GM10248 (cell line): ENCODE data around the gene CEACAM18.

Experiments used
- CTCF ChIA-PET: fragments of 300-600 bp; sonication (Branson Sonifier 250); formaldehyde crosslinking; extraction: SDS; loops from one replicate; lab custom pipeline; 2021; ENCODE audit warnings: antibody characterized with exemption; lab: Yijun Ruan, JAX
- POLR2A ChIA-PET: fragments of 350-650 bp; sonication (Branson Sonifier 250); formaldehyde crosslinking; extraction: SDS; loops from one replicate; lab custom pipeline; 2020; ENCODE audit warnings: antibody characterized with exemption; lab: Yijun Ruan, JAX
- DNase-seq: peaks from one replicate; pipeline ENCODE4 v3.0.0; 2012; ENCODE audit errors: extremely low spot score
- CTCF ChIP-seq: IDR thresholded peaks from 2 replicates; pipeline ENCODE4 v1.5.1; 2012; ENCODE audit warnings: mild to moderate bottlenecking, low read depth; ENCODE audit errors: extremely low read depth, missing control alignments, control extremely low read depth

Gene CEACAM18

GRCh38 chr19:51478381-51479234, at the start of gene CEACAM18:
CEACAM18 (plus strand) TSS chr19:51478539.
- POLR2A ChIA-PET: no interaction called here
- no peak for DNase-seq
- no peak for TF ChIP-seq CTCF
- CTCF ChIA-PET: interaction anchor here (11.7 kb wide), 1 partner anchor 182 kb away, joined by 250 read pairs; no protein-coding TSS in a partner anchor

DNA sequence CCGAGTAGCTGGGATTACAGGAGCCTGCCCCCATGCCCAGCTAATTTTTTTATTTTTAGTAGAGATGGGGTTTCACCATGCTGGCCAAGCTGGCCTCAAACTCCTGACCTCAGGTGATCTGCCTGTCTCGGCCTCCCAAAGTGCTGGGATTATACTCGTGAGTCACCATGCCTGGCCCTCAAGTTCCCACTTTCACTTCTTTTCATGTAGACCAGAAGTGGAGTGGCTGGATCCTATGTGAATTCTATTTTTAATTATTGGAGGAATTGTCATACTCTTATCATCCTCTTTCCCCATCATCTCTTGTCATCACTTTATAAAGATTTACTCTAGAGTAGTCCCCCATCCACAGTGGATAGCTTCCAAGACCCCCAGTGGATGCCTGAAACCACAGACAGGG, 48.1 kb upstream of the CEACAM18 start:
- no peak for TF ChIP-seq CTCF
- DNase-seq: no peak
- ChIA-PET CTCF (no interaction called here), POLR2A (interaction anchor here (0.6 kb wide), 1 partner anchor 311 kb away, joined by 3 read pairs; no protein-coding TSS in a partner anchor)

DNA sequence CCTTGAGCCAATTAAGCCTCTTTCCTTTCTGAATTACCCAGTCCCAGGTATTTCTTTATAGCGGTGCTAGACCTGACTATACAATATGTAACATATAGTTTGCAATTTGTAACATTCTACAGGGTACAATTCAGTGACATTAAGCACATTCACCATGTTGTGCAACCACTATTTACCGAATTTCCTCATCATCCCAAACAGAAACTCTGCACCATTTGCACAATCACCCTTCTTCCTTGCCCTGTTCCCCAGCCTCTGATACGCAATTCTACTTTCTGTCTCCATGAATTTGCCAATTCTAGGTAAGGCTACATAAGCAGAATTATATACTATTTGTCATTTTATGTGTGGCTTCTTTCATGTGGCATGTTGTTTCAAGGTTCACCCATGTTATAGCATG, 47.2 kb upstream of the CEACAM18 start:
- CTCF ChIA-PET: no interaction called here
- no peak for DNase-seq
- POLR2A ChIA-PET: no interaction called here
- TF ChIP-seq CTCF: no peak

DNA sequence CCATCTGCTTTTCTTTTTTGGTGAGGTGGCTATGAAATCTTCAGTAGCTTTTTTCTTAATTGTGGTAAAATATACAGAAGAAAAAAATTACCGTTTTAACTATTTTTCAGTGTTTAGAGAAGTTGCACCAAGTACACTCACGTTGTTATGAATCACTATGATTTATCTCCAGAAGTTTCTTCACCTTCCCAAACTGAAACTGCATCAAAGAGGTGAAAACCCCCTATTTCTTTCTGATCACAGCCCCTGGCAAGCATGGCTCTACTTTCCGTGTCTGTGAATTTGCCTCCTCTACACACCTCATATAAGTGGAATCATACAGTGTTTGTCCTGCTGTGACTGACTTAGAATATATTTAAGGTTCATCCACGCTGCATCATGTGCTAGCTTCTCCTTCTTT, 45.3 kb upstream of the CEACAM18 start:
- DNase-seq: no peak
- CTCF ChIA-PET: interaction anchor here (0.8 to 1.7 kb wide), 2 partner anchors 10 to 11 kb away, joined by 4 to 5 read pairs; no protein-coding TSS in a partner anchor
- no peak for TF ChIP-seq CTCF
- POLR2A ChIA-PET: no interaction called here

GRCh38 chr19:51434456-51434855, 43.9 kb upstream of the CEACAM18 start:
- no peak for TF ChIP-seq CTCF
- CTCF ChIA-PET: interaction anchor here (1.1 to 1.6 kb wide), 4 partner anchors 13 to 154 kb away, joined by 3 to 9 read pairs (median 3); partner anchors contain the start of gene SIGLEC10
- POLR2A ChIA-PET: no interaction called here
- DNase-seq: no peak

- TF ChIP-seq CTCF: peak; percentile 80
- POLR2A ChIA-PET: no interaction called here
- CTCF ChIA-PET: interaction anchor here (0.6 to 7.0 kb wide), 14 partner anchors 12 to 101 kb away, joined by 3 to 109 read pairs (median 6); partner anchors contain the start of genes NKG7 and SIGLEC10
- DNase-seq: no peak
Measured at GRCh38 chr19:51439021-51439465, 39.3 kb upstream of the CEACAM18 start.
